ENCODE data around the gene ZBTB8A. TPM values are rescaled to one million over a fixed set of nuclear protein-coding genes. Genes with fewer than 3 reads are reported as not detected.

Gene ZBTB8A
- total and polyA plus RNA-seq, 10 of the 15 experiments (the other 5 are each of a cell fraction or from before 2014, with no cell fraction given) = 0.48 to 4.7 (median 2.4) TPM

DNA sequence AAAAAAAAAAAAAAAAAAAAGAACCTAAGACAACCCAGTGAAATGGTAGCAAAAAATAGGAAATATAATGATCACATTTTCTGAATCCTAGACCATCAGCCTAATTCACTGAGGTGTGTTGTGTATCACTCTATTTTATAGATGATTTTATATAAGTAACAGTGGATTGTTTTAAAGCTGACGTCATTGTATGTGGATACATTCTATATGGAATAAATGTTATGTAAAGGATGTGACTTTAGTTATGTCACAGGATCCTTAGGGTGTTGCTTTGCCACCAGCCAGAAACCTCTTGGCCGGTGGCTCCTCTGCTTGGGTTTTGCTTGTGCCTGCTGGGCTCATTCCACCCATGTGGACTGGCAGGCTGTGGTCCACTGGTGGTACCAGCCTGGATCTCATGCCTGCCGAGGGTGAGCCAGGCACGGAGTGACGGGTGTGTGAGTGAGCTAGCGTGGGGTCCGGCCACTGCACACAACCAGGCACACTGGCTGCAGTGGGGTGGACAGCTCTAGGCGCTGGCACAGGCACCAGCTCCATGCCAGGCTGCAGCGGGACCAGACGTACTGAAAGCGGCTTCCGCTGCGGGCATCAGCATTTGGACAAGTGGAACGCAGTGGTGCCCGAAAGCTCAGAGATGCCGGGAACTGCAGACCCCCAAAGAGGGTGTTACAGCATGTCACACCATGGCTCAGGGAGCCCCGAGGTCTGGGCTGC, 66.6 kb downstream of the ZBTB8A start (continued):
- TF ChIP-seq, protein P1, sequence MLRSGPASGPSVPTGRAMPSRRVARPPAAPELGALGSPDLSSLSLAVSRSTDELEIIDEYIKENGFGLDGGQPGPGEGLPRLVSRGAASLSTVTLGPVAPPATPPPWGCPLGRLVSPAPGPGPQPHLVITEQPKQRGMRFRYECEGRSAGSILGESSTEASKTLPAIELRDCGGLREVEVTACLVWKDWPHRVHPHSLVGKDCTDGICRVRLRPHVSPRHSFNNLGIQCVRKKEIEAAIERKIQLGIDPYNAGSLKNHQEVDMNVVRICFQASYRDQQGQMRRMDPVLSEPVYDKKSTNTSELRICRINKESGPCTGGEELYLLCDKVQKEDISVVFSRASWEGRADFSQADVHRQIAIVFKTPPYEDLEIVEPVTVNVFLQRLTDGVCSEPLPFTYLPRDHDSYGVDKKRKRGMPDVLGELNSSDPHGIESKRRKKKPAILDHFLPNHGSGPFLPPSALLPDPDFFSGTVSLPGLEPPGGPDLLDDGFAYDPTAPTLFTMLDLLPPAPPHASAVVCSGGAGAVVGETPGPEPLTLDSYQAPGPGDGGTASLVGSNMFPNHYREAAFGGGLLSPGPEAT (IDR thresholded peaks at IDR 0.05; ENCODE audit: low read depth) = no peak
- no peak for TF ChIP-seq MTA2 (IDR thresholded peaks at IDR 0.05; ENCODE audit: low read depth)
- TF ChIP-seq, protein P2, sequence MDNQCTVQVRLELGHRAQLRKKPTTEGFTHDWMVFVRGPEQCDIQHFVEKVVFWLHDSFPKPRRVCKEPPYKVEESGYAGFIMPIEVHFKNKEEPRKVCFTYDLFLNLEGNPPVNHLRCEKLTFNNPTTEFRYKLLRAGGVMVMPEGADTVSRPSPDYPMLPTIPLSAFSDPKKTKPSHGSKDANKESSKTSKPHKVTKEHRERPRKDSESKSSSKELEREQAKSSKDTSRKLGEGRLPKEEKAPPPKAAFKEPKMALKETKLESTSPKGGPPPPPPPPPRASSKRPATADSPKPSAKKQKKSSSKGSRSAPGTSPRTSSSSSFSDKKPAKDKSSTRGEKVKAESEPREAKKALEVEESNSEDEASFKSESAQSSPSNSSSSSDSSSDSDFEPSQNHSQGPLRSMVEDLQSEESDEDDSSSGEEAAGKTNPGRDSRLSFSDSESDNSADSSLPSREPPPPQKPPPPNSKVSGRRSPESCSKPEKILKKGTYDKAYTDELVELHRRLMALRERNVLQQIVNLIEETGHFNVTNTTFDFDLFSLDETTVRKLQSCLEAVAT (IDR thresholded peaks at IDR 0.05) = no peak

- RAD21 ChIA-PET (ENCODE audit: unreplicated experiment) = no interaction called here
- SMC1A ChIA-PET (ENCODE audit: uncharacterized antibody, unreplicated experiment) = interaction anchor here (0.7 to 1.5 kb wide), 3 partner anchors 9 to 85 kb away, joined by 3 to 4 read pairs (median 3); no protein-coding TSS in a partner anchor
- TF ChIP-seq CHD1 (IDR thresholded peaks at IDR 0.05; ENCODE audit: low read depth, low read length) (no peak), SPI1 (IDR thresholded peaks at IDR 0.05; ENCODE audit: borderline replicate concordance, insufficient read depth, low read depth, low read length) (0 out of 2 replicates have a peak, but pooled peaks have one; percentile 12)
- no peak for ATAC-seq
- Histone ChIP-seq H3K9me3 (replicated peaks; ENCODE audit: control insufficient read depth, insufficient read depth, low read length) (no peaks in the 10 kb centered on the region), H4K20me1 (ENCODE audit: control insufficient read depth, insufficient read depth) (no peaks in the 10 kb centered on the region), H3K27me3 (replicated peaks in 1 of 2; ENCODE audit: control insufficient read depth in 2 of 2, insufficient read depth in 2 of 2, low read length in 1 of 2) (no peaks in the 10 kb centered on the region), H3K4me2 (ENCODE audit: control insufficient read depth, insufficient read depth) (no peak overlapping the region), H3K27ac (ENCODE audit: control insufficient read depth, insufficient read depth) (no peak overlapping the region), H3K4me1 (ENCODE audit: control insufficient read depth, insufficient read depth, low read length) (no peaks in the 10 kb centered on the region), H3K9ac (ENCODE audit: control insufficient read depth, insufficient read depth, low read length) (no peak overlapping the region), H3K4me3 (no peak overlapping the region), H3K36me3 (ENCODE audit: control insufficient read depth in 2 of 2, insufficient read depth in 2 of 2, low read length in 1 of 2) (no peaks in the 10 kb centered on the region; a peak in 1 of 4 replicates), H2AFZ (ENCODE audit: control insufficient read depth, low read depth, low read length) (no peak overlapping the region), H3K79me2 (ENCODE audit: control insufficient read depth, insufficient read depth, low read length) (no peaks in the 10 kb centered on the region)
- POLR2A ChIA-PET = no interaction called here
- 68% methylated on average over 11 of the region's 11 CpGs for WGBS (ENCODE audit: insufficient coverage, insufficient replicate concordance, low lambda C conversion rate, missing lambda C conversion rate)
- no peak for DNase-seq (ENCODE audit: low read depth, low spot score)
- CTCF ChIA-PET = interaction anchor here (0.9 kb wide), 1 partner anchor 87 kb away, joined by 3 read pairs; no protein-coding TSS in a partner anchor
- no peak for FAIRE-seq
- no TSS peak for BruUV-seq (replicated peaks)
- in situ Hi-C loops (cut with MboI) (no loop called here), intact Hi-C loops (cut with micrococcal nuclease; ENCODE audit: unreplicated experiment) (no loop called here)
These were observed 67.5 kb downstream of the ZBTB8A start for GRCh38 chr1:32606565-32607371.
